NCI-H526 treated with DMSO at 0.1 percent for 48 hours (cell line): ENCODE measurements around the gene PLA2R1.
A peak's percentile ranks its signal among the peaks of the same experiment; 100 is the strongest.

ENCODE experiments used
- DNase-seq: peaks from one replicate; lab custom pipeline; 2025; lab: John Stamatoyannopoulos, UW

Gene PLA2R1

GRCh38 chr2:160062292-160063005 lies at the start of gene PLA2R1:
Gene PLA2R1, minus strand, starts transcription at chr2:160062615. Its CDS starts 212 bp downstream, at chr2:160062403.
- DNase-seq: peak; percentile 56

GRCh38 chr2:160110674-160111239 lies 48.3 kb upstream of the PLA2R1 start:
- DNase-seq: no peak

GRCh38 chr2:160109939-160110673 lies 47.7 kb upstream of the PLA2R1 start:
- DNase-seq: peak; percentile 57

- no peak for DNase-seq
Observed at GRCh38 chr2:160109243-160109642, 46.8 kb upstream of the PLA2R1 start.

- no peak for DNase-seq
Observed at GRCh38 chr2:160108646-160109045, 46.2 kb upstream of the PLA2R1 start.

GRCh38 chr2:160105366-160105765 lies 43.0 kb upstream of the PLA2R1 start:
- peak; percentile 72 for DNase-seq

GRCh38 chr2:160104115-160104514 lies 41.7 kb upstream of the PLA2R1 start:
- peak; percentile 78 for DNase-seq

- DNase-seq: no peak
Observed at GRCh38 chr2:160097326-160097725, 34.9 kb upstream of the PLA2R1 start.

GRCh38 chr2:160096409-160096808 lies 34.0 kb upstream of the PLA2R1 start:
- no peak for DNase-seq

- DNase-seq: no peak
Observed at GRCh38 chr2:160092445-160092844, 30.0 kb upstream of the PLA2R1 start.

- DNase-seq: no peak
Observed at GRCh38 chr2:160091381-160091780, 29.0 kb upstream of the PLA2R1 start.

GRCh38 chr2:160087854-160088745 lies 25.7 kb upstream of the PLA2R1 start:
- DNase-seq: no peak

- DNase-seq: no peak
Observed at GRCh38 chr2:160085662-160086061, 23.2 kb upstream of the PLA2R1 start.

GRCh38 chr2:160077912-160078810 lies 15.7 kb upstream of the PLA2R1 start:
- DNase-seq: no peak

GRCh38 chr2:160076914-160077313 lies 14.5 kb upstream of the PLA2R1 start:
- no peak for DNase-seq

- DNase-seq: no peak
Observed at GRCh38 chr2:160076241-160076640, 13.8 kb upstream of the PLA2R1 start.

- no peak for DNase-seq
Observed at GRCh38 chr2:160075171-160075570, 12.8 kb upstream of the PLA2R1 start.

- no peak for DNase-seq
Observed at GRCh38 chr2:160073284-160073888, 11.0 kb upstream of the PLA2R1 start.

GRCh38 chr2:160068906-160069305 lies 6.5 kb upstream of the PLA2R1 start:
- DNase-seq: no peak

- DNase-seq: no peak
Observed at GRCh38 chr2:160064916-160065315, 2.5 kb upstream of the PLA2R1 start.
